Stimulated activated CD8-positive, alpha-beta memory T cell treated with anti-CD3 and anti-CD28 coated beads, Interleukin-7, amount 100 ng/mL, for 1 hour (primary cell): ENCODE measurements around the gene FGF1.

Experiments
- DNase-seq, 2 donors: peaks; one replicate each; pipeline ENCODE4 v3.0.0-alpha.2; 2020; ENCODE audit warnings: low read depth in 2 of 2

FGF1 gene

DNA sequence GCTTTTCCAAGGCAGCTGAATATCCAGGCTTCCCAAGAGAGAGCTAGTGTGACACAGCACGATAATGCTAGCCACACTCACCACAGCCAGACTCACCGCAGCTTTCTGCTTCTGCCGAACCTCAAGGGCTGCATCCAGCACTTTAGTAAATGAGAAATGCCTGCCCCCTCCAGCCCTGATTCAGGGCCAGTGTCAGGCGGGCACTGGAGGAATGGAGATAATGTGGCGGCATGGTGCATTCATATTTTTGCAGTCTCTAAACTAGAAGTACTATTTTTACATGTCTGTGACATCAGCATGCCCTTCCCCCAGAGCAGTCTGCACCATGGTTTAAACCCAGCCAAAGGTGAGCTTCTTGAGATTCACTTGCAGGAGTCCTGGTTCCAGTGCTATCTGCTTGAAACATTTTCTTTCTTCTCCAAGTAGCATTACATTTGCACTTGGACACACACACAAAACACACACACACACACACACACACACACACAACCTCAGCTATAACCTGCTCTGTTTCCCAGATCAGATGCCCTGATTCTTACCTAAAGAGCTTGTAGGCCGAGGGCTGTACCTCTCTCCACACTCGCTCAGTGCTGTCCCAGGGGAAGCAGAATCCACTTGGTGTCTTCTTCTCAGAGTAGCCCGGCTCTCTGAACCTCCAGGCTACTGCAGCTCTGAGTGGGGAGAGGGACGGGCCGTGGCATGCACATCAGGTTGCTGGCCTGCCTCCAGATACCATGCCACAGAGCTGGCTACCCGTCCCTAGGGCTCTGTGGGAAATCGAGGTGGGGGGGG lies at the start of gene FGF1:
TSS of gene FGF1 (minus strand) at position 673 of the 792 bp plus-strand sequence. CDS start 71,963 bp downstream, outside the sequence.
- no peak for DNase-seq

DNA sequence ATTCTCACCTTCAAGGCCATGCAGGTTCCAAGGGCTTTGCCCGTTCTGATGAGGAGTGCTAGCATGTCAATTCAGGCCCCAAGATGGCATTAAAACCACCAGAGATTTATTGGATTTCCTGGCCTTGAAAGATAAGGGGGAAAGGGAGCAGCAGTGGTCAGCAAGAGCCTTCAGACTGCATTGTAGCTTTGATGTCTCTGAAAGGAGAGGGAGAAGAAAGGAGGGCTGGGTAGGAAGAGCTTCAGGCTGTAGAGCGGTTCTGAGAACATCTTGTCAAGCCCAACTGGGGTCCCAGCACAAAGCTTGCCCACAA lies 41.8 kb upstream of the FGF1 start:
- no peak for DNase-seq

GRCh38 chr5:142726188-142726731 lies 40.4 kb upstream of the FGF1 start:
- DNase-seq: no peak

DNA sequence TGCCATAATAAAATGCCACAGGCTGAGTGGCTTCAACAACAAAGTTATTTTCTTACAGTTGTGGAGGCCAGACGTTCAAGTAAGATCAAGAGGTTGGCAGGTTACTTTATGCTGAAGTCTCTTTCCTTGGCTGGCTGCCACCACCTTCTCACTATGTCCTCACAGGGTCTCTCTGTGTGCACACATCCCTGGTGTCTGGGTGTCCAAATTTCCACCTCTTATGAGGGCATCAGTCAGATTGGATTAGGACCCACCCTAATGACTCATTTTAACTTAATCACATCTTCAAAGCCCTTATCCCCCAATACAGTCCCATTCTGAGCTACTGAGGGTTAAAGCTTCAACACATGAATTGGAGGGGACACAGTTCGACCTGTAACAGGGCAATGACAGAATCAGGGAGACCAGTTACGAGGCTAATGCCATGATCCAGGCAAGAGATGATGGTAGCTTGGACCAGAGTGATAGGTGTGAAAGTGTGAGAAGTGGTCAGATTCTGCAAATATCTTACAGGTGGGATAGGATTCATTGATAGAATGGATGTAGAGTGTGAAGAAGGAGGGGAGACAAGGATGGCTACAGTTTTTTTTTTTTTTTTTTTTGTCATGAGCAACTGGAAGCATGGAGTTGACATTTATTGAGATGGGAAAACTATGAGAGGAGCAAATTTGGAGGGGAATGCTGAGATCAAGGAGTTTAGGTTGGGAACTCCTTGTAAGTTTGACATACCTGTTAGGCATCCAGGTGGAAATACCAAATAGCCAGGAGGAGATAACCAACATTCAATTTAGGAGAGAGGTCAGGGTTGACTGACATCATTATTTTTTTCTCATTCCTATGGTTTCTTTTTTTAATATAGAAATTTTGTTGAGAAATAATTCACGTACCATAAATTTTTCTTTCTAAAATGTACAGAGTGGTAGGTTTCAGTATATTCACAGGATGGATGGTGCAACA lies 39.6 kb upstream of the FGF1 start:
- no peak for DNase-seq

- no peak for DNase-seq
These were observed 38.9 kb upstream of the FGF1 start for GRCh38 chr5:142724821-142725220.

DNA sequence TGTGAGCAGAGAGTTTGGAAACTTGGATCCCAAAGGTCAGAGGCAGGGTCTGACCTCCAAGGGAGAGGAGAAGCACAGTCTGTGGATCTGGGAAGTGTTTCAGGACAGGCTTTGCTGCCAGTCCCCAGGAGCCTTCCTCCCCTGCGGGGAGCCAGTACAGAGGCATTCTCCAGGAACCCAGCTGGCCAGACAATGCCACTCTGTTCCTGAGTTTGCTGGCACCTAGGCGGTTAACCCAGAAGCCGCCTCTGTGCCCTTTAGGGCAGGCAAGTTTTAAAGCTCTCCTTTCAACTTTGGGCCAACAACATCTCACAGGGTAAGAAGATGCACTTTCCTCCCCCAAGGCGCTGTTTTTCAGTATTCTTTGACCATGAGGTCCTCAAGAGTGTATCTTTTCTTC lies 37.0 kb upstream of the FGF1 start:
- no peak for DNase-seq

- DNase-seq: no peak
These were observed 36.3 kb upstream of the FGF1 start for GRCh38 chr5:142722146-142722545.

DNA sequence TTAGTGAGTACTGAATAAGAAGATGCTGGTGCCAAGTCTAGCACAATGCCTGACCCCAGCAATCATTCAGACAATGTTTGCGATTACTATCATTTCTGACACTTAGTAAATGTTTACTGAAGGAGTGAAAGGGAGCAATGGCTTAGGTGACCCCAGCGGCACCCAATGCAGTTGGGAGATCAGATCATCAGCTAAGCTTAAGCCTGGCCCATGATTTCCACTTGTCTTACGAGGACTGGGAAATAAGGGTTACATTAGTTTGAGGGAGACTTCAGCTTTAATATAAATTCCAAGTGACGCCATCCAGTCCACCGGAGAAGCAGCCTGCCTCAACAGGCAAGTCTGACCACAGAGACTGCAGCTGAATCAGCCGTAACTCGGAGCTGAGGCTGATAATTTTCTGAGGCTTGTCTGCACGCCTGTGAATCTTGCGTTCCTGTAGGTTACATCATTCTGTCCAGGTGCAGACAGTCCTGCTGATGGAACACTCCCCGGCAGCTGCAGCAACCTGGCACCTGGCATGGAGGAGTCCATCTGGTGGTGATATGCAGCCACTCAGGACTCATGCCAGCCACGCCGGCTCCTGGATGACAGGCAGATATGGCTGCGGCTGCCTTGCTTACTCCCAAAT lies 34.9 kb upstream of the FGF1 start:
- no peak for DNase-seq

DNA sequence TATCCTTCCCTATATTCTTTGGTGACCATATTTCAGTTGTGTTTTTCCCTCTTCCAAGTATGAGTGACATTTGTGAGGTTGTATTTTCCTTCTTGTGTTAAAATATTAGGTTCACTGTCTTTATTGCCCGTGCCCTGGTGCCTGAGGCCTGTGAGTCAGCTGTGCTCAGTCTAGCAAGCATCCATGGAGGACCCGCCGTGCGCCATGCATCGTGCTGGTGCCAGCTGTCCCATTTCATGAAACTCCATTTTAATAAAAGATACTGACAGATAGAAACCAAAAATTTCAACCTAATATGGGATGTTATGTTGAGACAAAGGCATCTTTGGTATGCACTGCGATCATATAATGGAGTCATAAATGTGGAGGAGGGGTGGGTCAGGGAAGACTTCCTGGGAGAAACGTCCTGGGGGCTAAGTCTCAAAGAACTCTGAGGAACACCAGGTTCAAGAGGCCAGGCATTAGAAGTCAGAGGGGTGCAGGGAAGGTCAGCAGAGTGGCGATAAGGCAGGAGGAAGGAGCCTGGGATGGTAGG lies 34.0 kb upstream of the FGF1 start:
- DNase-seq: no peak

DNA sequence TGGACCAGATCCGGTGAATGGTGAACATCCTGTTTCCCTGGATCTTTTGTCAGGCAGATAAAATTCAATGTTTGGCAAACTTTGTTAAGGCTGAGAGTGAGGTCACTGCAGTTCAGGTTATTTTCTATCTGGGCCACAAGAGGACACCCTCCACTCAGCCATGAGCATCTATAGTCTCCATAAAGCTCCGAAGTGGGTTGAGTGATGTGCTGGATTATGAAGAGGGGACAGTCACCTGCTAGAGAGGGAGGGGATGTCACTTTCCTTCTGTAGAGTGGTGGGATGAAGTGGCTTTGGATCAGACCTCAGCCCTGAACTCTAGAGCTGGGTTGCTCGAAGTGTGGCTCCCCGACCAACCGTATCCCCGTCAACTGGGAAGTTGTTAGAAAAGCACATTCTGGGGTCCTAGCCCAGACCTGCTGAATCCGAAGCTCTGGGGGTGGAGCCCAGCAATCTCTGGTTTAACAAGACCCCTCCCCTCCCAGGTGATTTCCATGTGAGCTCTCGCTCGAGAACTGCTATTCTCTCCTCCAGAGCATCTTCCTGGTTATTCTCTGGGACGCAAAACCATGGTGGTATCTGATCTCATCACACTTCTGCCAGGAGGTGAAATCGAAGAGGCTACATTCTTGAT lies 31.8 kb upstream of the FGF1 start:
- no peak for DNase-seq

DNA sequence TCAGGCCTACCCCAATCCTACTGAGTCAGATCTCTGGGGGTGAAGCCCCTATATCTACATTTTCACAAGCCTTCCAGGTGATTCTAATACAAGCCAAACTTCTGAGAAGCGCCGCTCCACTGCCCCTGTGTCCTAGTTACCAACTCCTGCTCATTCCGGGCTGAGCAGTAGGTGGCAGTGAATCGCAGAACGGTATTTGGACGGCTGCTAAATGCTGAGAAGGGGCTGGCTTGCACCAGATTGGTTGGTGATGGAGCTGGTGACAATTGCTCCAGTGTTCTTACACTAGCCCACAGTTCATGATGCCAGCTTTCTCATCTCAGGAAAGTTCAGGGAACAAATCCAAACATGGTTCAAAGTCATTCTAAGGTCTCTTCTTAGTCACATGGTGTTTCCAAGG lies 31.1 kb upstream of the FGF1 start:
- no peak for DNase-seq

DNA sequence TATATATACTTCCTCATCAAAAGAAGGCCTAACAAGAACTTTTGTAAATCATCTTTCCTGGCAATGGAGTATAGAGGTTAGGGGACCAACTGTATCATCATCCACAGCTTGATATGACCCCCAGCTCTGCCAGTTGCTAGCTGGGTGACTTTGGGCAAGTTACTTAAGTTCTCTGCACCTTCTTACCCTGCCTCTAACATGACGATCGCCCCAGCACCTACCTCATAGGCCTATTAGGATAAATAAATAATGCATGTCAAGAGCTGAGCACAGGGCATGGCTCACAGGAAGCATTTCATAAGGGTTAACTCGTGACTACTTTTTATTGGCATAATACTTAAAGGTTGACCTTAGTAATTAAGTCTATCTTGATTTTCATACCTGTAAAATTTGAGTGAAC lies 29.4 kb upstream of the FGF1 start:
- DNase-seq: no peak

DNA sequence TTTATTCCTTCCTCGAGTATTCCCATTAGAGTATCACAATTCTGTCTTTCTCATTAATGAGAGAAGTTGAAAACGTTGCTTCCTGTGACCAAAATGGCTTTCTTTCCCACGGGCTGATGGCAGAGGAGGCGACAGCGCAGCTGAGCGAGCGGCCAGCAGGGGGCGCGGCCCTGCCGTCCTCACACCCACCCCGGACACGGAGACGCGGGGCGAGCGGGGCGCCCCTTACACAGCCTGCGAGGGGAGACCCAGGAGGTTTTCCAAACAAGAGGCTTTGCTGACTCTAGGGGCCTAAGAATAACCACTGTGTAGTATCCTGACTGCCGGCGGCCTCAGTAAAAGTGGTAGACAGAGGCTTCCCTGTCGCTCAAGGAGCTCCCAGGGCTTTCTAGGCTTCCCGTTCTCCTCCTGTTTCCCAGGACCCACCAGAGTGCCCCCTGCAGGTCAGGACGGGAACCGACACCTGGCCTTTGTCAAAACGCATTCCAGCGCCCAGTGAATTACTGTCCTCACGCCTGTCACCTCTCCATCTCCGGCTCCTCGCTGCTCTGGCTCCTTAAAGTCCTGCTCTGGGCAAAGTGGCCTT lies 27.3 kb upstream of the FGF1 start:
- DNase-seq: peak; percentile 63 to 73

DNA sequence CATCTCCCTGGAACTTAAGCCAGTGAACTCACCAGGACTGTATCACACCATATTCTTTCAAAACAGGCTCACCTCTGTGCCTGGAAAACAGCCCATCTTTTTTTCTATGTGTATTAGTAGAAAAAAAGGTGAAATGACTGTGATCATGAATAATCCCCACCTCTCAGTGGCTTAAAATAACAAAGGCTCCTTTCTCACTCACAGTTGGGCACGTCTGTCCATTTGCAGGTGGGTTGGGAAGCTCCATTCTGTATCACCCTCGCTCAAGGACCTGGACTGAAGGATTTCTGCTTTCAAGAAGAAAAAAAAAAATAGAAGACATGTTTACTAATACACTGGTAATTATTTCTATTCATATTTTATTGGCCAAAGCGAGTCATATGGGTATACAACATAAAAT lies 17.3 kb upstream of the FGF1 start:
- DNase-seq: no peak

- no peak for DNase-seq
These were observed 15.9 kb upstream of the FGF1 start for GRCh38 chr5:142701673-142702311.

- no peak for DNase-seq
These were observed 14.7 kb upstream of the FGF1 start for GRCh38 chr5:142700566-142700965.

DNA sequence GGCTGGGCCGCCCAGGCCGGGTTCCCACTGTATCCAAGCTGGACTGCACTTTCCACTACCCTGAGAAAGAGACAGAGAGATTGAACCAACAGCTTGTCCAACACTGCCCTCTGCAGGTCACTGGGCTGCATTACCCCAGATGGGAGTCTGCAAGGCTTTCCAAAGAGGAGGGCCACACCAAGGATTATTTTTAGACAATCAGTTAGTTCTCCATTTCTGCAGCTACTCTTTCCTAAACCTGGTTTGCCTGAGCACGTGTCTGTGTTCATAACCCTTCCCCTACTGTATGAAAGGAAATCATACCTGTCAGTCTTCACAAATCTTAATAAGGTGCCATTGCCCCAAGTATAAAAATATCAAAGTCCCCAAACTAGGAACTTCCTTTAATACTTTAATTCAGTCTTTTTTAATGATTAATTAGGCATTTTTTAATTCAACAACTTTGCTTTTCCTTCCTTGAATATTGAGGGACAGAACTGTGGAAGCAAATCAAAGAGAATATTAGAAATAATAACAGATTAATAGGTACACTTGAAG lies 13.4 kb upstream of the FGF1 start:
- DNase-seq: peak; percentile 43 to 52

- no peak for DNase-seq
These were observed 12.7 kb upstream of the FGF1 start for GRCh38 chr5:142698447-142699183.
